Kasumi-1 (cell line): ENCODE measurements around the gene NRN1L.

Experiments used
- DNase-seq, 2 experiments: peaks; one replicate each; lab custom pipeline; 2025; lab: John Stamatoyannopoulos, UW

NRN1L gene

GRCh38 chr16:67917140-67917851 is 32.6 kb downstream of the NRN1L start:
- no peak for DNase-seq

DNA sequence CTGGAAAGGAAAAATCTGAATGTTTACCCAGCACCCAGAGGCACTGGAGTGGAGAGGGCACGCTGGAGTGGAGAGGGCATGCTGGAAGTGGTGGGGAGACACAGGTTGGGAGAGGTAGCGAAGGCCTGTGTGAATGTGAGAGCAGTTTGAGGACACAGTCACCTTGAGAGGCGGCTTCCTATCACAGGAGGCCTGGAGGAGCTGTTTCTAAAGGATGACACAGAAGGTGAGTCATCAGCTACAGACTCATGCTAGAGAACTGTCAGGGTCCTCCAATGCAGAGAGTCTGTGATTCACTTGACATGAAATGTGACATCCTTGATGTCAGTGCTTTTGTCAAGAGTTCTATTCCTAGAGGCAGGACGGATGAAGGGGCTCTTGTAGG is 33.2 kb downstream of the NRN1L start:
- no peak for DNase-seq

- DNase-seq, result no peak
Measured at GRCh38 chr16:67919622-67920221, 35.0 kb downstream of the NRN1L start.

GRCh38 chr16:67922221-67922620 is 37.5 kb downstream of the NRN1L start:
- no peak for DNase-seq

DNA sequence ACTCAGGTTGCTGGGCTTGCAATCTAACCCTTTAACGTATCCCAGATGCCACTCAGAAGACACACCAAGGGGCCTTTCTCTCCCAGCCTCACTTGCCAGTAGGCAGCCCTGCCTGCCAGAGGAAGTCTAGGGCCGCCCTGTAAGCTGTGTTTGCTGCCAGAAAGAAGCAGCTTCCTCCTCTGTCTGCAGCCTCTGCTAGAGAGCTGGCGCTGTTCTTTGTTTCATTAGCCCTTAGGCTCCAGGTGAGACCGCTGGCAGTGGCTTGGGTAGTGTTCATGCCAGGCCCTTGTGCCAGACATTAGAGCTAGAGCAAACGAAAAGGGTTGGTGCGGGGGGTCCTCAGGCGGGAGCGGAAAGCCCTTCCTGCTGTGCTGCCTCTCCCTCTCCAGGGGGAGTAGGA is 38.1 kb downstream of the NRN1L start:
- peak; percentile 72 to 80 for DNase-seq

DNA sequence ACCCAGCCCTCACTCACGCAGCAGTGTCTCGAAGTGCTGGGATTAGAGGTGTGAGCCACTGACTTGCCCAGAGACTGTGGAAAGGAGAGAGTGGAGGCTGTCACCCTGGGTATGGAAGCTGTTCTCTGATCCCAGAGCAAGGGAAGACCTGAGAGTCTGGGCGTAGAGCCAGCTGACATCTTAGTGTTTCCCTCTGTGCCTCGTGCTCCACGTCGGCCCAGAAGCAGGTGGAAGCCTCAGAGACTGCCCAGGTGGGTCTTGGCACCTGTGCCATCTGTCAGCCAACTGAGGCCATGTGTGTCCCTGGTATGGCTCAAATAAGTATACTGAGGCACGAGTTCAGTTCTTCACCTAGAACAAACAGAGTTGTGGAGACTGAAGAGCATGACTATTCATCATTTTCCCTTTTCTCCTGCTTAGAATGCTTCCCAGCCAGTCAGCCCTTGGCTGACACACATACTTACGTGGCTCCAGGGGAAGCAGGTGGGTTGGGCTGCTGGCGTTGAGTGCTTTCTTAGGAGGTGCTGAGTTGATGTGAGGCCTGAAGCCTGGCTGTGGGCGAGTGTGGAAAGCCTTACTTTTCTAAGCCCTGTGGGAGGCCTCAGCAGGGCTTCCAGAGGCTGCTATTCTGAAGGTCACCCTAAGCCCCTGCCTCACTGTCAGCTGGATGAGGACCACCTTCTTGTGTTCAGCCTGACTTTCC is 38.9 kb downstream of the NRN1L start:
- DNase-seq, result no peak

DNA sequence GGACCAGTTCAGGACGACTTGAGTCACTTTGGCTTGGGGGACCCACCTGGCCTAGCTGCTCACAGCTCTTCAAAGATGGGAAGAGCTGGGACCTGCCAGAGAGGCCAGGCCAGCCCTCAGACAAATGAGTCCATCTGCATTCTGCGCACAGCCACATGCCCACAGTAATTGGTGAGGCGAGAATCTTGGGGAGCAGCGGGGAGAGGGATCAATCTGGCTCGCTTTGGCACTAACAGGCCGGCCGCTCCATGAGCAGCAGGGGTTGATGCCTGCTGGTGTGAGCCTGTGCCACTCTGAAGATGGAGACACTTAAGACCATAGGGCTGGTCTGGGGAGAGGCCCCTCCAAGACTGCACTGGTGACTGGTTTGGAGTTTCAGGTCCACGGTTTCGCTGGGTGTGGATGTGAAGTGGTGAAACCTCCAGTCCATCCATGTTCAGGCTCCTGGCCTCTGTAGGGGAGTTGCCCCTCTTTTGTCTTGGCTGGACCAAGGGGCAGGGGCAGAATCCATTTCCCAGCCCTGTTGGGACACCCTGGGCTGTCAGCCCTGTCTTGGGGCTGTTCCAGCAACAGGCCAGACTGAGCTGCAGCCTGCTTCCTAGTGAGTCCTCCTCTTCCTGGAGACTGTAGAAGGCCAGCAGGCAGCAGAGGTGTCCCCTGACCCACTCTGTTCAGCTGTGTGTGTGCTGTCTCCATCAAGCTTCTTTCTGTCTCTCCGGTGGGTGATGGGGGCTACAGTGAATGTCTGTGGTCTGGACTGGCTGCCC is 39.6 kb downstream of the NRN1L start:
- no peak for DNase-seq

GRCh38 chr16:67926181-67926750 is 41.6 kb downstream of the NRN1L start:
- peak; percentile 17 to 34 for DNase-seq

DNA sequence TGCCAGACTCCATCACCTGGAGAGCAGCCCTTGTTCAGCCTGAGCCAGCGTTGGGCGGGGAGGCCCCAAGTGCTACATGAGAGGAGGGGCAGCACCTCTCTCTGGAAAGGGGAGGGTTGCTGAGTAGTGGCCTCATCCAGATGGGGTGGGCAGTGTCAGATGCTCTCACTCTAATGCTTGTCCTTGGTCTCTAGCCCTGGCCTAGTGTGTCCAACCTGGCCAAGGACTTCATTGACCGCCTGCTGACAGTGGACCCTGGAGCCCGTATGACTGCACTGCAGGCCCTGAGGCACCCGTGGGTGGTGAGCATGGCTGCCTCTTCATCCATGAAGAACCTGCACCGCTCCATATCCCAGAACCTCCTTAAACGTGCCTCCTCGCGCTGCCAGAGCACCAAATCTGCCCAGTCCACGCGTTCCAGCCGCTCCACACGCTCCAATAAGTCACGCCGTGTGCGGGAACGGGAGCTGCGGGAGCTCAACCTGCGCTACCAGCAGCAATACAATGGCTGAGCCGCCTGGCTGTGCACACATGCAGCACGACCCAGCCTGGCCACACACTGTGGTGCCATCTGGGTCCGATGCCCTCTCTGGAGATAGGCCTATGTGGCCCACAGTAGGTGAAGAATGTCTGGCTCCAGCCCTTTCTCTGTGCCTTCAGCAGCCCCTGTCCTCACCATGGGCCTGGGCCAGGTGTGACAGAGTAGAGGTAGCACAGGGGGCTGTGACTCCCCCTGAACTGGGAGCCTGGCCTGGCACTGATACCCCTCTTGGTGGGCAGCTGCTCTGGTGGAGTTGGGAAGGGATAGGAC is 42.7 kb downstream of the NRN1L start:
- DNase-seq, result no peak

DNA sequence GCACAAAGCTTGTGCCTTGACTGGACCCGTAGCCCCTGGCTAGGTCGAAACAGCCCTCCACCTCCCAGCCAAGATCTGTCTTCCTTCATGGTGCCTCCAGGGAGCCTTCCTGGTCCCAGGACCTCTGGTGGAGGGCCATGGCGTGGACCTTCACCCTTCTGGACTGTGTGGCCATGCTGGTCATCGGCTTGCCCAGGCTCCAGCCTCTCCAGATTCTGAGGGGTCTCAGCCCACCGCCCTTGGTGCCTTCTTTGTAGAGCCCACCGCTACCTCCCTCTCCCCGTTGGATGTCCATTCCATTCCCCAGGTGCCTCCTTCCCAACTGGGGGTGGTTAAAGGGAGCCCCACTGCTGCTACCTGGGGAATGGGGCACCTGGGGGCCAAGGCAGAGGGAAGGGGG is 43.5 kb downstream of the NRN1L start:
- no peak for DNase-seq

DNA sequence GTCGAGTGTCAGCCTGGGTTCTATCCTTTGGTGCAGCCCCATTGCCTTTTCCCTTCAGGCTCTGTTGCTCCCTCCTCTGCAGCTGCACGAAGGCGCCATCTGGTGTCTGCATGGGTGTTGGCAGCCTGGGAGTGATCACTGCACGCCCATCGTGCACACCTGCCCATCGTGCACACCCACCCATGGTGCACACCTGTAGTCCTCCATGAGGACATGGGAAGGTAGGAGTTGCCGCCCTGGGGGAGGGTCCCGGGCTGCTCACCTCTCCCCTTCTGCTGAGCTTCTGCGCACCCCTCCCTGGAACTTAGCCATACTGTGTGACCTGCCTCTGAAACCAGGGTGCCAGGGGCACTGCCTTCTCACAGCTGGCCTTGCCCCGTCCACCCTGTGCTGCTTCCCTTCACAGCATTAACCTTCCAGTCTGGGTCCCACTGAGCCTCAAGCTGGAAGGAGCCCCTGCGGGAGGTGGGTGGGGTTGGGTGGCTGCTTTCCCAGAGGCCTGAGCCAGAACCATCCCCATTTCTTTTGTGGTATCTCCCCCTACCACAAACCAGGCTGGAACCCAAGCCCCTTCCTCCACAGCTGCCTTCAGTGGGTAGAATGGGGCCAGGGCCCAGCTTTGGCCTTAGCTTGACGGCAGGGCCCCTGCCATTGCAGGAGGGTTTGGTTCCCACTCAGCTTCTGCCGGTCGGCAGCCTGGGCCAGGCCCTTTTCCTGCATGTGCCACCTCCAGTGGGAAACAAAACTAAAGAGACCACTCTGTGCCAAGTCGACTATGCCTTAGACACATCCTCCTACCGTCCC is 44.1 kb downstream of the NRN1L start:
- peak; percentile 77 to 80 for DNase-seq

DNA sequence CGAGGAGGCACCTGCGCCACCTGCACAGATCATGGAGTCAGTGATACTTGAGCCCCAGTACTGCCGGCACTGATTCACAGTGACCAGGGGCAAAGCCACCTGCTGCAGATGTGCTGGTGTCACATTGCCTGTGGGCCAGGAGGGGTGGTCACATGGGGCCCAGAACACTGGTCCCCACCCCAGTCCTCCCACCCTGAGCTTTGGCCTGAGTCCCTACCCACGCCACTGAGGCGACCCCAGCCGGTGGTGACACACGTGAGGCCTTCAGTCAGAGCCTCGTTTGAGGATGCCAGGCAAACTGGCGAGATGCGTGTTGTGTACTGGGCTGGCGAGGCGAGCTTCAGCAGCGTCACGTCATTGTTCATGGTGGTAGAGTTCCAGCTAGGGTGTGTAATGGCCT is 45.5 kb downstream of the NRN1L start:
- DNase-seq, result no peak

GRCh38 chr16:67930678-67931211 is 46.1 kb downstream of the NRN1L start:
- DNase-seq, result no peak

DNA sequence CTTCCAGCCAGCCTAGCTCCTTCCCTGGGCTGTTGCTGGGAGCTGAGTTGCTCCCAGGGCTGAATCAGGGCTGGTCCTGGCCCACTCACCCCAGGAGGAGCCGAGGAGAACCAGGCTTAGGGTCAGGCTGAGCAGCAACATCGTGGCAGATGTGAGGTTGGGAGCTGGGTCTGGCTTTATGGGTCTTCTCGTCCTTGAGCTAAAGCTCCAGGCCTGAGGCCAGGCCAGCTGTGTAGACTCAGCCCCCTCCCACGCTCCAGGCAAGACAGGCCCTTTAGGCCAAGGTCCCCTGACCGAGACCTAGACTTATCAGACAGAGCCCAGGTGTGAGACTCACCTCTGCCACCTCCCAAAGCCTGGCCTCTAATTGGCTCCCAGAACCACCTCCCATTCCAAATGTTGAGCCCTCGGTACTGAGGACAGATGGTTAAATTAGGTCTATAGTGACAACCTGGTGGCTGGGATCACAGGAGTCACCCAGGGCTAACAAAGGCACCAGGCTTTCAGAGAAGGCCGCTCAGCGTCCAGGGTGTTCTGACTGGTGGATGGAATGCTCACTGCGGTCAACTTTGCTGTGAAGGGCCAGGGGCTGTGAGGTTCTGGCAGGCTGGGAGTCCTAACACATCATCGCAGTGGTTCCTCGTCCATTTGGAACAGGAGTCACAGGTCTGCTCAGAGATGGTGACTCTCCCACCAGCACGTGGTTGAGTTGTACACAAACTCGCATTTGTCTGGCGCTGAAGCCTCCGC is 47.2 kb downstream of the NRN1L start, which contains the start of gene CTRL:
TSS of gene CTRL (minus strand) at position 151 of the 750 bp plus-strand sequence. CDS start at position 141, 10 bp downstream.
- no peak for DNase-seq

GRCh38 chr16:67932462-67932840 is 47.8 kb downstream of the NRN1L start:
- DNase-seq, result no peak

DNA sequence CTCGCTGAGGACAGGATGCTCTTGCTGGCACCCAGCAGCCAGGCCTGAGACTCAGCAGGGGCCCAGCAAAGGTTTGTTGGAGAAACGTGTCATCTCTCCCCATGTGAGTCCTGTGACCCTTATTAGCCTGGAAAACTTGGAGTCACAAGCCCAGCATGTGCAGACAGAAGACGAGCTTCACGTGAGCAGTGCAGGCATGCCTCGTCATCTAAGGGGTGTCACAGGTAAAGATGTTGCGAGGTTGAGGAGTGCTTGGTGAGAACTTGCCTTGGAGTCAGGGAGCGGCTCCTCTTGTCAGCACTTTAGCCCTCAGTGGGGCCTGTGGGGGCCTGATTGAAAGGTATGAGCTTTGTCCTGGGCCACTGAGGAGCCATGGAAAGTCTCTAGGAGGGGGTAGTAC is 49.1 kb downstream of the NRN1L start:
- DNase-seq, result no peak

DNA sequence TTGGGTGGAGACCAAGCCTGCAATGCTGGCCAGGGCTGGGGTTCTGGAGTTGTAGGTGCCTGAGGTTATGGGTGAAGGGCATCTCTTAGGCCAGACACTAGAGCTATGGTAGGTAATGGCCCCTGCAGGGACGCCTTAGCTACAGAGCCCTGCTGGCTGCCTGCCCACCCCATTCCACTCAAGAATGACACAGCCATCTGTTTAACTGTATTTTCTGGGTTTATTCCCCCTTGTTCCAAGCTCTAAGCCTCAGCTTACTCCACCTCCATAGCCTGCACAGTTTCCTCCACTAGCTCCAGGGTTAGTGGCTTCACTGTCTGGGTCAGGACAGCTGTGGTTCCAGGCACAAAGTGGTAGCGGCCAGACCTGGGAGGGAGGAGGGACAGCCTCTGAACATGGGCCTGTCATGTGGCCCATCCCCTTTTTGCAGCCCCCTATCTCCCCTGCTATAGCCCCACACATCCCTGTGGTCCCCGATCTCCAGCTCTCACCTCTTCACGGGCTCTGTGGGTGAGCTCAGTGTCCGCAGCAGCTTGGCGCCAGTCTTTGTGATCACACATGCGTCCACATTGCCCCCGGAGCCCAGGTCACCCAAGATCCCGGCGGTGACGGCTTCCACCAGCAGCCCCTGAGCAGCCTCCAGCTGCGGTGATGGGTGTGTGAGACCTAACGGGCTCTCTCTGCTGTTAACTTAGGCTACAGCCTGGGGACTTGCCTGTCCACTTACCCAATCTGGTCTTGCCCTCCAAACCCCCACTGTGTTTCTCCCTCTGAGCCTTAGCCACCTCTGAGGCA is 49.8 kb downstream of the NRN1L start:
- DNase-seq, result no peak

DNA sequence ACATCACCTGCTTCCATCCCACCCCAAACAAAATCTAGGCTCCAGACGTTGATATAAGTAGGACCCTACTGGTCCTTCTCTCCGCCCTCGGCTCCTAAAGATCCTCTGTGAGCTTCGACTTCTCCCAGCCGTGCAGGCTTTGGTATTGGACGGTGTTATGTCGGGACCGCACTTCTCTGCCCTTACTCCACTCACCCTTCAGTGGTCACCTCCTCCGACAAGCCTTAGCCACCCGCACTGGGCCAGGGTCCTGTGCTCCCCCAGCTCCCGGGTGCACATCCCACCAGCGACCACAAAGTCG is 50.4 kb downstream of the NRN1L start:
- DNase-seq, result no peak
